Measurements from ENCODE around the gene ZNF718.

- TF ChIP-seq CTCF (IDR thresholded peaks at IDR 0.05; ENCODE audit: poor library complexity, severe bottlenecking) (no peak), POLR2AphosphoS5 (IDR thresholded peaks at IDR 0.05) (no peak), TAF1 (IDR thresholded peaks at IDR 0.05; ENCODE audit: low read depth) (no peak), EP300 (conservative IDR thresholded peaks at IDR 0.05; ENCODE audit: poor library complexity, severe bottlenecking) (no peak)
These were observed 10.2 kb upstream of the ZNF718 start for GRCh38 chr4:114149-114548.
